ENCODE results near the gene CNN2.

CNN2 gene

DNA sequence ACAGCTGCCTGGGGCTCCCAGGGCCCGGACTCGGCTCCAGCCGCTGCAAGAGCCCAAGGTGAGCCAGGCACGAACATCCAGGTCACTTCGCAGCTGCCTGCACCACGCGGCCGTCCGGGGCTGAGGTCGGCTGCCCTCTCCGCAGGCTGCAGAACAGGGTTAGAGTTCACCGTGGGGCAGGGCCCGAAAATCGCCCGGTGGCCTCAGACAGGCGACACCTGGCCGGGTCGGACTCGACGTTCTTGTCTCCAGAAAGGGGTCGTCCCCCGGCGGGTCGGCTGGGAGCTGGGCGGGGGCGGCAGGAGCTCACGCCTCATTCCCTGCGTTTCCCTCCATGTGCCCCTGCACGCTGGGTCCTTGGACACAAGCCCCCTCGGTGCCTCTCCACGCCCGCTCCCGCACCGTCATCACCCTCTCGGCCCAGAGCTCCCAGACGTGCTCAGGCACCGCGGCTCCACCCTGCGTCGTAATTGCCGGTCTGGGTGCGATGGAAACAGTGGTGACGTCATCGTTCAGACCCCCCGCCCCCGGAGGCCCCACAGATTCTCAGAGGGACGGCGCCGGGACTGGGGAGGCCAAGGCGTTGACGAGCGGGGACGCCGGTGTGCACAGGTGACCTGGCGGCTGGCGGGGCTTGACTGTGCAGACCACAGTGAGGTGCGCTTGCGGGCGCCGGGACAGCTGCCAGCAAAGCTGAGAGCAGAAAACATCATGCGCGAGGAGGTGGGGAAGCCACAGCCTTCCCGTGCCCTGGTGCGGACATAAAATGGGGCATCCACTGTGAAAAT is 30.2 kb upstream of the CNN2 start:
- TF ChIP-seq, protein P1, sequence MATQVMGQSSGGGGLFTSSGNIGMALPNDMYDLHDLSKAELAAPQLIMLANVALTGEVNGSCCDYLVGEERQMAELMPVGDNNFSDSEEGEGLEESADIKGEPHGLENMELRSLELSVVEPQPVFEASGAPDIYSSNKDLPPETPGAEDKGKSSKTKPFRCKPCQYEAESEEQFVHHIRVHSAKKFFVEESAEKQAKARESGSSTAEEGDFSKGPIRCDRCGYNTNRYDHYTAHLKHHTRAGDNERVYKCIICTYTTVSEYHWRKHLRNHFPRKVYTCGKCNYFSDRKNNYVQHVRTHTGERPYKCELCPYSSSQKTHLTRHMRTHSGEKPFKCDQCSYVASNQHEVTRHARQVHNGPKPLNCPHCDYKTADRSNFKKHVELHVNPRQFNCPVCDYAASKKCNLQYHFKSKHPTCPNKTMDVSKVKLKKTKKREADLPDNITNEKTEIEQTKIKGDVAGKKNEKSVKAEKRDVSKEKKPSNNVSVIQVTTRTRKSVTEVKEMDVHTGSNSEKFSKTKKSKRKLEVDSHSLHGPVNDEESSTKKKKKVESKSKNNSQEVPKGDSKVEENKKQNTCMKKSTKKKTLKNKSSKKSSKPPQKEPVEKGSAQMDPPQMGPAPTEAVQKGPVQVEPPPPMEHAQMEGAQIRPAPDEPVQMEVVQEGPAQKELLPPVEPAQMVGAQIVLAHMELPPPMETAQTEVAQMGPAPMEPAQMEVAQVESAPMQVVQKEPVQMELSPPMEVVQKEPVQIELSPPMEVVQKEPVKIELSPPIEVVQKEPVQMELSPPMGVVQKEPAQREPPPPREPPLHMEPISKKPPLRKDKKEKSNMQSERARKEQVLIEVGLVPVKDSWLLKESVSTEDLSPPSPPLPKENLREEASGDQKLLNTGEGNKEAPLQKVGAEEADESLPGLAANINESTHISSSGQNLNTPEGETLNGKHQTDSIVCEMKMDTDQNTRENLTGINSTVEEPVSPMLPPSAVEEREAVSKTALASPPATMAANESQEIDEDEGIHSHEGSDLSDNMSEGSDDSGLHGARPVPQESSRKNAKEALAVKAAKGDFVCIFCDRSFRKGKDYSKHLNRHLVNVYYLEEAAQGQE (IDR thresholded peaks at IDR 0.05; ENCODE audit: insufficient replicate concordance, low read depth): no peak
- TF ChIP-seq POLR2AphosphoS5 (IDR thresholded peaks at IDR 0.05; ENCODE audit: low read depth): peak; percentile 26; the same call in 1 of the 2 replicates
- Histone ChIP-seq H3K27me3 (ENCODE audit: insufficient read depth, poor library complexity, severe bottlenecking) (peaks cover 40% of the 10 kb centered on the region), H3K27ac (replicated peaks) (no peak overlapping the region), H3K4me3 (replicated peaks; ENCODE audit: insufficient read depth, low read length) (no peak overlapping the region)
- peak in 1 of 2 experiments; percentile 30 for DNase-seq (ENCODE audit: low read depth in 1 of 2, low spot score in 1 of 2)

DNA sequence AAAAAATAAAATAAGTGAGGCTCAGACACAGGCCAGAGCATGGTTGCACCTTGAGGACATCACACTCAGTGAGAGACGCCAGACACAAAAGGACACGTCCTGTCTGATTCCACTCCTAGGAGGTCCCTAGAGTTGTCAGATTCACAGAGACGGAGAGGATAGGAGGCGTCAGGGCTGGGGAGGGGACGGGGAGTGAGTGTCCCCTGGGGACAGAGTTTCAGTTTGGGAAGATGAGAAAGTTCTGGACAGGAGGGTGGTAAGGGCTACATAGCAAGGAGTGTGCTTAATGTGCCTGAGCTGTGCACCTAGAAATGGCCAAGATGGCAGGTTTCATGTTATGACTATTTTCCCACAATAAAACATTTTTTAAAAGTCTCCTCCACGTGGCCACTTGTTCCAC is 28.3 kb upstream of the CNN2 start:
- Histone ChIP-seq H3K27me3 (ENCODE audit: insufficient read depth, poor library complexity, severe bottlenecking) (peaks cover 44% of the 10 kb centered on the region), H3K4me3 (replicated peaks; ENCODE audit: insufficient read depth, low read length) (no peak overlapping the region), H3K27ac (replicated peaks) (no peak overlapping the region)
- DNase-seq (ENCODE audit: low read depth in 1 of 2, low spot score in 1 of 2): no peak
- TF ChIP-seq, protein P1 (IDR thresholded peaks at IDR 0.05; ENCODE audit: insufficient replicate concordance, low read depth): no peak
- TF ChIP-seq SPI1 (IDR thresholded peaks at IDR 0.05; ENCODE audit: borderline replicate concordance, low read depth) (no peak), POLR2AphosphoS5 (IDR thresholded peaks at IDR 0.05; ENCODE audit: low read depth) (no peak), GABPA (IDR thresholded peaks at IDR 0.05; ENCODE audit: low read depth) (no peak)
- TF ChIP-seq, protein P2, sequence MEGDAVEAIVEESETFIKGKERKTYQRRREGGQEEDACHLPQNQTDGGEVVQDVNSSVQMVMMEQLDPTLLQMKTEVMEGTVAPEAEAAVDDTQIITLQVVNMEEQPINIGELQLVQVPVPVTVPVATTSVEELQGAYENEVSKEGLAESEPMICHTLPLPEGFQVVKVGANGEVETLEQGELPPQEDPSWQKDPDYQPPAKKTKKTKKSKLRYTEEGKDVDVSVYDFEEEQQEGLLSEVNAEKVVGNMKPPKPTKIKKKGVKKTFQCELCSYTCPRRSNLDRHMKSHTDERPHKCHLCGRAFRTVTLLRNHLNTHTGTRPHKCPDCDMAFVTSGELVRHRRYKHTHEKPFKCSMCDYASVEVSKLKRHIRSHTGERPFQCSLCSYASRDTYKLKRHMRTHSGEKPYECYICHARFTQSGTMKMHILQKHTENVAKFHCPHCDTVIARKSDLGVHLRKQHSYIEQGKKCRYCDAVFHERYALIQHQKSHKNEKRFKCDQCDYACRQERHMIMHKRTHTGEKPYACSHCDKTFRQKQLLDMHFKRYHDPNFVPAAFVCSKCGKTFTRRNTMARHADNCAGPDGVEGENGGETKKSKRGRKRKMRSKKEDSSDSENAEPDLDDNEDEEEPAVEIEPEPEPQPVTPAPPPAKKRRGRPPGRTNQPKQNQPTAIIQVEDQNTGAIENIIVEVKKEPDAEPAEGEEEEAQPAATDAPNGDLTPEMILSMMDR (IDR thresholded peaks at IDR 0.05; ENCODE audit: insufficient read depth, low read length): no peak

DNA sequence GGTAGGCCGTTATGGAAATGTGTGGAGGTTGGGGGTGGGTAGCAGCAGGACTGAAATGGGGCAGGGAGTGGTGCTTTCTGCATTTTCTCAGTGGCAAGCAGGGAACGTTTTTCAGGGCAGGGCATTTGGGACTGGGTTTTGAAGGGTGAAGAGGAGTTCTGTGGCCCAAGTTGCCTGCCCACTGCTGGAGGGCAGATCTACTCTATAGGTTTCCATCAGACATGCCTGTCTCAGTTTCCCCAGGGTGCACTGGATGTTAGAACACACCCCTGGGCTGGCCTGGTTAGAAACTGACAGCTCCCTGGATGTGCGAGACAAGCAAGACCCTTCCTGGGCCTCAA is 27.1 kb upstream of the CNN2 start:
- Histone ChIP-seq H3K4me3 (replicated peaks; ENCODE audit: insufficient read depth, low read length) (no peak overlapping the region), H3K27me3 (ENCODE audit: insufficient read depth, poor library complexity, severe bottlenecking) (peaks cover 49% of the 10 kb centered on the region), H3K27ac (replicated peaks) (no peak overlapping the region)
- TF ChIP-seq GABPA (IDR thresholded peaks at IDR 0.05; ENCODE audit: low read depth) (no peak), POLR2AphosphoS5 (IDR thresholded peaks at IDR 0.05; ENCODE audit: low read depth) (no peak), SPI1 (IDR thresholded peaks at IDR 0.05; ENCODE audit: borderline replicate concordance, low read depth) (no peak)
- TF ChIP-seq, protein P1 (IDR thresholded peaks at IDR 0.05; ENCODE audit: insufficient replicate concordance, low read depth): no peak
- TF ChIP-seq, protein P2 (IDR thresholded peaks at IDR 0.05; ENCODE audit: insufficient read depth, low read length): no peak
- no peak for DNase-seq (ENCODE audit: low read depth in 1 of 2, low spot score in 1 of 2)

Data from HL-60 (cell line).